IMR-90 (cell line): Measurements from ENCODE around the gene POMGNT2. TPM values are rescaled to one million over a fixed set of nuclear protein-coding genes. Genes with fewer than 3 reads are reported as not detected.

Experiments
- ATAC-seq: fragments of 200-7000 bp; cut with Tn5 transposase; 2 replicates; pipeline ENCODE4 v1.9.1; 2020; ENCODE audit warnings: low read depth, mild to moderate bottlenecking, moderate library complexity
- BruUV-seq: library from RNA; stranded (reverse); fragments of 400-500 nt; replicated peaks from 2 replicates; lab custom pipeline; 2021; lab: Mats Ljungman, UMichigan
- CTCF ChIA-PET: fragments of 300-600 bp; formaldehyde crosslinking; extraction: SDS; loops from one replicate; lab custom pipeline; 2021; ENCODE audit warnings: antibody characterized with exemption; lab: Yijun Ruan, JAX
- POLR2A ChIA-PET: fragments of 300-600 bp; sonication (Branson Sonifier 250); formaldehyde crosslinking; loops from one replicate; lab custom pipeline; 2022; ENCODE audit warnings: antibody characterized with exemption; ENCODE audit not compliant: unreplicated experiment; lab: Charles Lee
- DNase-seq: peaks from one replicate; pipeline ENCODE4 v3.0.0; 2013
- H2AFZ ChIP-seq: replicated peaks from 2 replicates; pipeline ENCODE3; 2013; ENCODE audit warnings: low read length, mild to moderate bottlenecking; ENCODE audit not compliant: poor library complexity
- H2AK5ac ChIP-seq: 2 replicates; pipeline ENCODE4 v1.6.1; 2013; ENCODE audit warnings: low read depth, low read length, inconsistent platforms
- H2AK9ac ChIP-seq: replicated peaks from 2 replicates; pipeline ENCODE3; 2013; ENCODE audit warnings: mild to moderate bottlenecking, low read depth, low read length, moderate library complexity; ENCODE audit not compliant: poor library complexity
- H2BK120ac ChIP-seq: 2 replicates; pipeline ENCODE4 v1.6.1; 2013; ENCODE audit warnings: low read depth, low read length, inconsistent platforms
- H2BK15ac ChIP-seq: 3 replicates; pipeline ENCODE4 v1.6.1; 2013; ENCODE audit warnings: low read depth, low read length, inconsistent platforms
- H2BK20ac ChIP-seq: 2 replicates; pipeline ENCODE4 v1.6.1; 2013; ENCODE audit warnings: low read depth, mild to moderate bottlenecking, inconsistent platforms, low read length, moderate library complexity
- H2BK5ac ChIP-seq: 2 replicates; pipeline ENCODE4 v1.6.1; 2013; ENCODE audit warnings: mild to moderate bottlenecking, low read depth, low read length, inconsistent platforms; ENCODE audit not compliant: poor library complexity, severe bottlenecking
- H3K14ac ChIP-seq: replicated peaks from 2 replicates; pipeline ENCODE4 v1.6.1; 2013; ENCODE audit warnings: low read depth, low read length, inconsistent platforms
- H3K18ac ChIP-seq: 2 replicates; pipeline ENCODE4 v1.6.1; 2013; ENCODE audit warnings: low read depth, low read length, control low read depth
- H3K23ac ChIP-seq: 2 replicates; pipeline ENCODE4 v1.6.1; 2013; ENCODE audit warnings: low read depth, low read length, inconsistent platforms
- H3K27ac ChIP-seq: 2 replicates; pipeline ENCODE4 v1.5.1; 2013; ENCODE audit warnings: mild to moderate bottlenecking, control low read depth, low read length; ENCODE audit not compliant: insufficient read depth
- H3K27me3 ChIP-seq: 2 replicates; pipeline ENCODE4 v1.6.1; 2013; ENCODE audit warnings: low read length; ENCODE audit not compliant: control insufficient read depth, insufficient read depth
- H3K36me3 ChIP-seq: 2 replicates; pipeline ENCODE4 v1.6.1; 2013; ENCODE audit warnings: low read length, mixed read lengths; ENCODE audit not compliant: control insufficient read depth, insufficient read depth
- H3K4ac ChIP-seq: 2 replicates; pipeline ENCODE4 v1.6.1; 2013; ENCODE audit warnings: low read depth, low read length, inconsistent platforms
- H3K4me1 ChIP-seq: 2 replicates; pipeline ENCODE4 v1.6.1; 2013; ENCODE audit warnings: low read length, mixed read lengths; ENCODE audit not compliant: control insufficient read depth, insufficient read depth
- H3K4me2 ChIP-seq: 2 replicates; pipeline ENCODE4 v1.6.1; 2013; ENCODE audit warnings: low read depth, mild to moderate bottlenecking, control low read depth, low read length, moderate library complexity
- H3K4me3 ChIP-seq: 2 replicates; pipeline ENCODE4 v1.5.1; 2013; ENCODE audit warnings: low read depth, mild to moderate bottlenecking, control low read depth, low read length, moderate library complexity; ENCODE audit not compliant: insufficient read depth
- H3K56ac ChIP-seq: 2 replicates; pipeline ENCODE4 v1.6.1; 2013; ENCODE audit warnings: low read length, inconsistent platforms; ENCODE audit not compliant: insufficient read depth; ENCODE audit errors: extremely low read depth
- H3K79me1 ChIP-seq, 2 experiments: 2 replicates each; pipeline ENCODE4 v1.6.1; 2013; ENCODE audit warnings: low read length in 2 of 2, inconsistent platforms in 1 of 2, low read depth in 1 of 2
- H3K9ac ChIP-seq: 2 replicates; pipeline ENCODE4 v1.6.1; 2013; ENCODE audit warnings: low read depth, low read length, control low read depth
- H3K9me1 ChIP-seq: 2 replicates; pipeline ENCODE4 v1.6.1; 2013; ENCODE audit warnings: low read length, inconsistent platforms; ENCODE audit not compliant: insufficient read depth
- H3K9me3 ChIP-seq: 2 replicates; pipeline ENCODE4 v1.6.1; 2013; ENCODE audit warnings: low read length; ENCODE audit not compliant: control insufficient read depth, insufficient read depth
- H4K20me1 ChIP-seq: 2 replicates; pipeline ENCODE4 v1.6.1; 2013; ENCODE audit warnings: low read length, inconsistent platforms; ENCODE audit not compliant: insufficient read depth
- H4K5ac ChIP-seq: 2 replicates; pipeline ENCODE4 v1.6.1; 2013; ENCODE audit warnings: mild to moderate bottlenecking, low read depth, low read length, control low read depth
- H4K8ac ChIP-seq, 2 experiments: 2 replicates each; pipeline ENCODE4 v1.6.1; 2013; ENCODE audit warnings: low read depth in 2 of 2, low read length in 2 of 2, control low read depth in 1 of 2, inconsistent platforms in 1 of 2
- H4K91ac ChIP-seq: 2 replicates; pipeline ENCODE4 v1.6.1; 2013; ENCODE audit warnings: low read depth, low read length, inconsistent platforms; ENCODE audit not compliant: insufficient read depth
- BHLHE40 ChIP-seq: fragments of 150-350 bp; IDR thresholded peaks from 2 replicates; pipeline ENCODE4 v1.6.1; 2016; ENCODE audit warnings: mild to moderate bottlenecking, low read depth, low read length
- CEBPB ChIP-seq: IDR thresholded peaks from 2 replicates; pipeline ENCODE4 v1.6.1; 2012; ENCODE audit warnings: low read depth, low read length, improper control_type of control experiment
- CHD1 ChIP-seq: IDR thresholded peaks from 2 replicates; pipeline ENCODE4 v1.6.1; 2012; ENCODE audit warnings: low read depth, low read length, improper control_type of control experiment
- FOS ChIP-seq: fragments of 150-350 bp; IDR thresholded peaks from 2 replicates; pipeline ENCODE4 v1.6.1; 2016; ENCODE audit warnings: low read depth, low read length
- MAFK ChIP-seq: IDR thresholded peaks from 2 replicates; pipeline ENCODE4 v1.6.1; 2012; ENCODE audit warnings: low read depth, low read length, improper control_type of control experiment
- MAZ ChIP-seq: IDR thresholded peaks from 2 replicates; pipeline ENCODE4 v1.6.1; 2012; ENCODE audit warnings: low read depth, mild to moderate bottlenecking, low read length, improper control_type of control experiment, moderate library complexity, borderline replicate concordance
- MXI1 ChIP-seq: IDR thresholded peaks from 2 replicates; pipeline ENCODE4 v1.6.1; 2012; ENCODE audit warnings: low read depth, mild to moderate bottlenecking, low read length, moderate library complexity, borderline replicate concordance
- NFE2L2 ChIP-seq: fragments of 150-350 bp; IDR thresholded peaks from 2 replicates; pipeline ENCODE4 v1.6.1; 2016; ENCODE audit warnings: low read depth, mild to moderate bottlenecking, low read length
- POLR2A ChIP-seq: IDR thresholded peaks from 2 replicates; pipeline ENCODE4 v1.6.1; 2012; ENCODE audit warnings: mild to moderate bottlenecking, low read depth, low read length
- RAD21 ChIP-seq: IDR thresholded peaks from 2 replicates; pipeline ENCODE4 v1.6.1; 2012; ENCODE audit warnings: low read length, improper control_type of control experiment
- RCOR1 ChIP-seq: IDR thresholded peaks from 2 replicates; pipeline ENCODE4 v1.6.1; 2012; ENCODE audit warnings: mild to moderate bottlenecking, low read length, improper control_type of control experiment; ENCODE audit not compliant: insufficient replicate concordance
- RFX5 ChIP-seq: IDR thresholded peaks from 2 replicates; pipeline ENCODE4 v1.8.0; 2012; ENCODE audit warnings: low read depth, mild to moderate bottlenecking, low read length, moderate library complexity
- SMC3 ChIP-seq: fragments of 150-350 bp; IDR thresholded peaks from 2 replicates; pipeline ENCODE4 v1.6.1; 2016; ENCODE audit warnings: low read depth, mild to moderate bottlenecking, antibody characterized with exemption, low read length, moderate library complexity
- WGBS, 2 experiments: methylation state at CpG; one replicate each; pipeline versions ENCODE4 v1.1.5 to v1.1.7; 2013; ENCODE audit warnings: missing lambda C conversion rate in 2 of 2; ENCODE audit not compliant: insufficient read length in 1 of 2; ENCODE audit errors: extremely low coverage in 2 of 2; 5-methylcytosine and 5-hydroxymethylcytosine counted together
- dilution Hi-C: fragments of 300-500 bp; cut with HindIII; formaldehyde crosslinking; loops from one replicate; pipeline ENCODE4 v1.14.3; 2018; ENCODE audit warnings: low sequenced_read_pairs; ENCODE audit not compliant: unreplicated experiment
- in situ Hi-C: fragments of 300-500 bp; cut with MboI; formaldehyde crosslinking; loops from 3 replicates; pipeline ENCODE4 v1.14.3; 2019; ENCODE audit warnings: low sequenced_read_pairs, inconsistent platforms, mixed read lengths
- intact Hi-C: fragments of 100-400 bp; cut with micrococcal nuclease; formaldehyde crosslinking; loops from 2 replicates; pipeline ENCODE4 v1.10.0; 2022
- polyA plus RNA-seq, 3 experiments: library from polyadenylated mRNA; depleted of rRNA; stranded (reverse); fragments of >200 nt; gene quantifications; 2 replicates each; pipeline ENCODE4 v1.2.3, GENCODE V29; 2012; ENCODE audit warnings: low replicate concordance in 1 of 3
- total RNA-seq: library from RNA; depleted of rRNA; stranded (reverse); fragments of >200 nt; gene quantifications from 2 replicates; pipeline ENCODE4 v1.2.3, GENCODE V29; 2012
- TF ChIP-seq, protein P1 (sequence below): fragments of 150-350 bp; IDR thresholded peaks from 2 replicates; pipeline ENCODE4 v1.6.1; 2017; ENCODE audit warnings: mild to moderate bottlenecking, antibody characterized with exemption, low read length, low read depth
- TF ChIP-seq, protein P2 (sequence below): fragments of 150-350 bp; IDR thresholded peaks from 2 replicates; pipeline ENCODE4 v1.6.1; 2016; ENCODE audit warnings: low read depth, mild to moderate bottlenecking, low read length, moderate library complexity, borderline replicate concordance

Gene POMGNT2
- total and polyA plus RNA-seq, 2 of the 4 experiments (the other 2 are of a cell fraction), result 7.5 to 16.2 TPM

DNA sequence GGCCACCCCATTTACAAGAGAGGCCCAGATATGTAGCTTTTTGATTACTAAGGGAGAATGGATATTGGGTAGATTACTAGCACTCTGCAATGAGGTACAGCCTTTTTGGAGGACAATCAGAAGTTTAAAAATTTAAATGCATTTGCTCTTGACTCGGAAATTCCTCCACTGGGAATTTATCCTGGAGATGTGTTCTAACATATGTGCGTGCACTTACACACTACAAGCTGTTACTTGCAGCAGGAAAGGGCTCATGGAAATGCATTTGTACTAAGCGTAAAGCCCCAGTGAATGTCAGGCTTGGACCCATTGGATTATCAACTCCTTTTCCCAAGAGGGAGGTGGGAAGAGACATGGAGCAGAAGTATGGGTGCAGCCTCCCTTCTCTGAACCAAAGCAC lies 7.8 kb upstream of the POMGNT2 start:
- Histone ChIP-seq H3K9me1 (no peaks in the 10 kb centered on the region), H2BK120ac (no peak overlapping the region), H3K23ac (no peak overlapping the region), H3K14ac (no peak overlapping the region), H4K8ac (no peak overlapping the region), H2BK5ac (no peak overlapping the region), H3K9ac (no peak overlapping the region), H4K91ac (no peak overlapping the region), H3K56ac (no peak overlapping the region), H3K4me2 (no peak overlapping the region), H3K4me3 (no peak overlapping the region), H2BK15ac (no peak overlapping the region), H3K36me3 (no peaks in the 10 kb centered on the region), H2AK9ac (no peak overlapping the region), H2AK5ac (no peak overlapping the region), H3K9me3 (no peaks in the 10 kb centered on the region), H3K4me1 (no peaks in the 10 kb centered on the region), H3K18ac (no peak overlapping the region), H2BK20ac (no peak overlapping the region), H3K4ac (no peak overlapping the region), H2AFZ (no peak overlapping the region), H3K79me1 (no peaks in the 10 kb centered on the region), H3K27me3 (peaks cover 9% of the 10 kb centered on the region), H3K27ac (no peak overlapping the region), H4K5ac (no peak overlapping the region), H4K20me1 (no peaks in the 10 kb centered on the region)
- POLR2A ChIA-PET, result no interaction called here
- in situ Hi-C loops (no loop called here), dilution Hi-C loops (no loop called here), intact Hi-C loops (no loop called here)
- WGBS, 2 experiments, result 29% methylated on average over 1 of the region's 3 CpGs; no CpG with 5 or more reads in 1 of the 2 experiments
- TF ChIP-seq CHD1 (no peak), SMC3 (no peak), NFE2L2 (no peak), BHLHE40 (no peak), RFX5 (no peak), CEBPB (no peak), POLR2A (no peak), MXI1 (no peak), RCOR1 (no peak), MAZ (no peak), FOS (no peak), MAFK (no peak), RAD21 (no peak)
- TF ChIP-seq, protein P1, sequence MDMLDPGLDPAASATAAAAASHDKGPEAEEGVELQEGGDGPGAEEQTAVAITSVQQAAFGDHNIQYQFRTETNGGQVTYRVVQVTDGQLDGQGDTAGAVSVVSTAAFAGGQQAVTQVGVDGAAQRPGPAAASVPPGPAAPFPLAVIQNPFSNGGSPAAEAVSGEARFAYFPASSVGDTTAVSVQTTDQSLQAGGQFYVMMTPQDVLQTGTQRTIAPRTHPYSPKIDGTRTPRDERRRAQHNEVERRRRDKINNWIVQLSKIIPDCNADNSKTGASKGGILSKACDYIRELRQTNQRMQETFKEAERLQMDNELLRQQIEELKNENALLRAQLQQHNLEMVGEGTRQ, result no peak
- TF ChIP-seq, protein P2, sequence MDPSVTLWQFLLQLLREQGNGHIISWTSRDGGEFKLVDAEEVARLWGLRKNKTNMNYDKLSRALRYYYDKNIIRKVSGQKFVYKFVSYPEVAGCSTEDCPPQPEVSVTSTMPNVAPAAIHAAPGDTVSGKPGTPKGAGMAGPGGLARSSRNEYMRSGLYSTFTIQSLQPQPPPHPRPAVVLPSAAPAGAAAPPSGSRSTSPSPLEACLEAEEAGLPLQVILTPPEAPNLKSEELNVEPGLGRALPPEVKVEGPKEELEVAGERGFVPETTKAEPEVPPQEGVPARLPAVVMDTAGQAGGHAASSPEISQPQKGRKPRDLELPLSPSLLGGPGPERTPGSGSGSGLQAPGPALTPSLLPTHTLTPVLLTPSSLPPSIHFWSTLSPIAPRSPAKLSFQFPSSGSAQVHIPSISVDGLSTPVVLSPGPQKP, result no peak
- no peak for DNase-seq
- no peak for ATAC-seq
- no TSS peak for BruUV-seq
- CTCF ChIA-PET, result no interaction called here
